ENCODE measurements around the gene CPED1. TPM values are rescaled to one million over a fixed set of nuclear protein-coding genes. Genes with fewer than 3 reads are reported as not detected.
A peak's percentile ranks its signal among the peaks of the same experiment; 100 is the strongest.

Gene CPED1
- total and polyA plus RNA-seq, 11 donors: 3.6 to 51.2 (median 24.8) TPM

DNA sequence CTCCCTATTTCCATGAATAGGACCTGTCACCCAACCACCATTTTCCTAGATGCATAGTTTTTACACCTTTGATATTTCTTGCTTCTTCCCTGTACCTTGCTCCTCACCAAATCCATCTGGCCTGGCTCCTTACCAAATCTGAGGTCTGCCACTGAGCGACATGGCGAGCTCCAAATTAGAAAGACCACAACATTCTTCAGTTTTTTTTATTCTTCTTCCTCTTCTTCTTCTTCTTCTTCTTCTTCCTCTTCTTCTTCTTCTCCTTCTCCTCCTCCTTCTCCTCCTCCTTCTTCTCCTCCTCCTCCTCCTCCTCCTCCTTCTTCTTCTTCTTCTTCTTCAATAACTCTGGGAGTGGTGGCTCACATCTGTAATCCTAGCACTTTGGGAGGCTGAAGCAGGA, 7.1 kb downstream of the CPED1 start:
- Histone ChIP-seq H3K27ac (peak overlapping the region in 5 of 12 donors; percentile 2 to 93 (median 69)), H3K4me1 (peaks cover 0 to 94% (median 59%) of the 10 kb centered on the region in 12 donors), H3K9me3 (no peaks in the 10 kb centered on the region), H3K27me3 (no peaks in the 10 kb centered on the region), H3K36me3 (no peaks in the 10 kb centered on the region), H3K4me3 (no peak overlapping the region)
- ATAC-seq (no peak), DNase-seq (no peak)
- WGBS, 4 donors: 66 to 91% (median 86%) methylated on average over 2 of the region's 2 CpGs
- intact Hi-C loops (cut with DNase I): loop anchor here in 1 of 10 donors (5.0 kb wide), 1 partner anchor 47 kb away; no protein-coding TSS in a partner anchor
- TF ChIP-seq POLR2A (IDR thresholded peaks at IDR 0.05): no peak
- TF ChIP-seq, protein P1, sequence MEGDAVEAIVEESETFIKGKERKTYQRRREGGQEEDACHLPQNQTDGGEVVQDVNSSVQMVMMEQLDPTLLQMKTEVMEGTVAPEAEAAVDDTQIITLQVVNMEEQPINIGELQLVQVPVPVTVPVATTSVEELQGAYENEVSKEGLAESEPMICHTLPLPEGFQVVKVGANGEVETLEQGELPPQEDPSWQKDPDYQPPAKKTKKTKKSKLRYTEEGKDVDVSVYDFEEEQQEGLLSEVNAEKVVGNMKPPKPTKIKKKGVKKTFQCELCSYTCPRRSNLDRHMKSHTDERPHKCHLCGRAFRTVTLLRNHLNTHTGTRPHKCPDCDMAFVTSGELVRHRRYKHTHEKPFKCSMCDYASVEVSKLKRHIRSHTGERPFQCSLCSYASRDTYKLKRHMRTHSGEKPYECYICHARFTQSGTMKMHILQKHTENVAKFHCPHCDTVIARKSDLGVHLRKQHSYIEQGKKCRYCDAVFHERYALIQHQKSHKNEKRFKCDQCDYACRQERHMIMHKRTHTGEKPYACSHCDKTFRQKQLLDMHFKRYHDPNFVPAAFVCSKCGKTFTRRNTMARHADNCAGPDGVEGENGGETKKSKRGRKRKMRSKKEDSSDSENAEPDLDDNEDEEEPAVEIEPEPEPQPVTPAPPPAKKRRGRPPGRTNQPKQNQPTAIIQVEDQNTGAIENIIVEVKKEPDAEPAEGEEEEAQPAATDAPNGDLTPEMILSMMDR (IDR thresholded peaks at IDR 0.05): no peak

DNA sequence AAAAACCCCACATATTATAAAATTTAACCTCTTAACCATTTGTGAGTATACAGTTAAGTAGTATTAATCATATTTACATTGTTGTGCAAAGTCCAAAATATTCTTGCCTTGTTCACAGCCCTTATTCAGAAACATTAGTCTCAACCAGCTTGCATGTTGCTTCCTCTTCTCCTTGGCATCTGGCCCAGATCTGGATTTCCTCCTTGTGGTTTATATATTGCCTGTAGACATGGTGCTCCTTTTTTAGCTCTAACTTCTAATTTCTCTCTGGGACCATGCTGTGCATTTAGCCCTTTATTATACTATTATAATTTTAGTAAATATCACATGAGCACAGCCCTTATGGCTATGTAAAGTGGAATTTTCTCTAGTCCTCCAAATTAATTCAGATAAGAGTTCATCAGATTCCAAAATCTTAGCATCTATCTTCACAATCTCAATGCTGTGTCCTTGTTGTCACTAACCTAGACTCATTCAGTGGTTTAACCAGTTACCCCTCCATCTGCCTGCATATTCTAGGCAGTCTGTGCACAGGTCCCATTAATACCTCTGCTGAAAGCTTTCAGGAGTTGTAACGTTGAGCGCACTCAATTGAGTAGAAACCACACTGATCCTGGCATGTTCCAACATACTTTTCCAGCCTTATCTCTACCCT, 7.9 kb downstream of the CPED1 start:
- TF ChIP-seq, protein P1 (IDR thresholded peaks at IDR 0.05): no peak
- no peak for TF ChIP-seq POLR2A (IDR thresholded peaks at IDR 0.05)
- H3K4me3 ChIP-seq: no peak overlapping the region
- no peaks in the 10 kb centered on the region for H3K36me3 ChIP-seq
- intact Hi-C loops (cut with DNase I): loop anchor here in 1 of 10 donors (5.0 kb wide), 1 partner anchor 46 kb away; no protein-coding TSS in a partner anchor
- ATAC-seq: peak in 3 of 4 donors; percentile 60 to 72 (median 68)
- peak overlapping the region in 7 of 12 donors; percentile 2 to 93 (median 33) for H3K27ac ChIP-seq
- WGBS, 4 donors: 78 to 92% (median 86%) methylated on average over 2 of the region's 2 CpGs
- no peaks in the 10 kb centered on the region for H3K27me3 ChIP-seq
- H3K4me1 ChIP-seq: peaks cover 0 to 94% (median 63%) of the 10 kb centered on the region in 12 donors
- no peaks in the 10 kb centered on the region for H3K9me3 ChIP-seq
- DNase-seq: peak in 4 of 5 donors; percentile 74 to 89 (median 83)

DNA sequence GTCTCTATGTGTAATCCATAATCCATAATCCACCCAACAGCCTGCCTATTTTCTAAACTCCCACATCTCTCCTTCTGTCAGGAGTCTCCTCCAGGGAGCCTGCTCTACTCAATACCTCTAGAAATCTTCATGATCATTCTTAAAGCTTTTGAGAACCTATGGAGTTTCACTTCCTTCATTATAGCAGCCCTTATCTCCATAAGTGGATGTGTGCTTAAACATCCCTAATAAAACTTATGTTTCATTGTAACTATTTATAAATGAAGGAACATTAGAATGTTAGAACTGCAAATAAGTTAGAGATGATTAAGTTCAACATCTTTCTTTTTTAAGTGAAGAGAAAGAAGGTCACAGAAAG, 8.5 kb downstream of the CPED1 start:
- H3K27ac ChIP-seq: peak overlapping the region in 5 of 12 donors; percentile 2 to 93 (median 69)
- DNase-seq: no peak

More for the DNA sequence above, 8.5 kb downstream of the CPED1 start:
- H3K9me3 ChIP-seq: no peaks in the 10 kb centered on the region
- ATAC-seq: no peak
- no peak overlapping the region for H3K4me3 ChIP-seq
- no peak for TF ChIP-seq POLR2A (IDR thresholded peaks at IDR 0.05)
- TF ChIP-seq, protein P1 (IDR thresholded peaks at IDR 0.05): no peak
- intact Hi-C loops (cut with DNase I): loop anchor here in 1 of 10 donors (5.0 kb wide), 1 partner anchor 45 kb away; no protein-coding TSS in a partner anchor
- no peaks in the 10 kb centered on the region for H3K36me3 ChIP-seq
- H3K27me3 ChIP-seq: no peaks in the 10 kb centered on the region
- H3K4me1 ChIP-seq: peaks cover 0 to 94% (median 65%) of the 10 kb centered on the region in 12 donors
